Activated CD4-positive, alpha-beta T cell treated with anti-CD3 and anti-CD28 coated beads, Interleukin-2, Interleukin-6, amounts not matched to agents 100 ng/mL and 50 ng/mL, durations not matched to agents 16 hours and 8 hours (primary cell): Measurements from ENCODE around the gene DCAF7.
A peak's percentile ranks its signal among the peaks of the same experiment; 100 is the strongest.

Experiments used
- DNase-seq: peaks from one replicate; pipeline ENCODE4 v3.0.0-alpha.2; 2020

Gene DCAF7

DNA sequence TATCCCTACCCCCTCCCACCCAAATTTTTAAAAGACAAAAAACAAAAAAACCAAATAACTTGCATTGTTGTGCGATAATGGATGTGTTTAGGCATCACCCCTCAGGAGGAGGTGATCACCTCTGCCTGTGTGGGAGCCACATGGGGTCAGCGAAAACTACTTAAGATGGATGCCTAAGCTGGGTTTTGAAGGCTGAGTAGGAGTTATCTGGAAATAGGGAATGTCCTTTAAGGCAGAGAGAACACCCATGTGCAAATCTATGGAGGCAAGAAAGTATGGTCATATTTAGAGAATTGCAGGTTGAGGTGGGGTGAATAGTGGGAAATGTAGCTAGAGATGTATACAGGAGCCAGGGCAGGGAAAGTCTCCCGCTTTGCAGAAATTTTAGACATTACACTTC is 44.9 kb downstream of the DCAF7 start:
- no peak for DNase-seq

DNA sequence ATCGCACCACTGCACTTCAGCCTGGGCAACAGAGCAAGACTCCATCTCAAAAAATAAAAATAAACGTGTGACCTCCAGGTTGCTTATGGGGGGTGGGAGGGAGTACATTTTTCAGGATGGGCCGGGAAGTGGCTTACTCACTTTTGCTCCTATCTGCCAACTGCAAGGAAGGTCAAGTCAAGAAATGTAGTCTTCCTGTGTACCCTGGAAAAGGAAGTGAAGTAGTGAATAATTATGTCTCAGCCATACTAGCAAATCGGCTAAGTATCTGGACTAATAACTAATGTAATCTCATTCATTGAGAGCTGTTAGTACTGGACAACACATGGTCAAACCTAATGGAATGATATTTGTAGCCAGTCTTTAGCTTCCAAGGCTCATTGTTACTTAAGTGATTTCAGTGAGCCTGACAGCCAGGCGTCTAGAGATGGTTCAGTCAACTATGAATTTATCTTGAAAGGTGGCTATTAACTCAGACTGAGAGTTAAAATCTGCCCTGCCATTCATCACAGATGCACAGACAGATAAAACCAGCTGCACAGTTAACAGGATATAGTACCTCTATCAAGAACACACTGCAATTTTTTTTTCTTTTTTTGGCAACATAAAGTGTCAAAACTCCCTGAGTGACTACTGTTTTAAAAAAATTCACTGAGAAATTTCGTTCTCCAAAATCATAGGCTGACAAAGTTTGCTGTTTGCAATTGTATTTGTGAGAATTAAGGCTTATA is 46.7 kb downstream of the DCAF7 start:
- DNase-seq: peak; percentile 47

DNA sequence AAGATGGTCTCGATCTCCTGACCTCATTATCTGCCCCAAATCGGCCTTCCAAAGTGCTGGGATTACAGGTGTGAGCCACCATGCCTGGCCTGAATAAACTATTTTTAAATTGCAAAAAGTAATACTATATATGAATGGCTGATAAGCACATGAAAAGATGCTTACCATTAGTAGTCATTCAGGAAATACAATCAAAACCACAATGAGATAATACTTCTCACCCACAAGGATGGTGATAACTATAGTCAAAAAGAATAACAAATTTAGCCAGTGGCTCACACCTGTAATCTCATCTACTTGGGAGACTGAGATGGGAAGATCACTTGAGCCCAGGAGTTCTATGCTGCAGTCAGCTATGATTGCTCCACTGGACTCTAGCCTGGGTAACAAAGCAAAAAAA is 48.0 kb downstream of the DCAF7 start:
- DNase-seq: peak; percentile 49

DNA sequence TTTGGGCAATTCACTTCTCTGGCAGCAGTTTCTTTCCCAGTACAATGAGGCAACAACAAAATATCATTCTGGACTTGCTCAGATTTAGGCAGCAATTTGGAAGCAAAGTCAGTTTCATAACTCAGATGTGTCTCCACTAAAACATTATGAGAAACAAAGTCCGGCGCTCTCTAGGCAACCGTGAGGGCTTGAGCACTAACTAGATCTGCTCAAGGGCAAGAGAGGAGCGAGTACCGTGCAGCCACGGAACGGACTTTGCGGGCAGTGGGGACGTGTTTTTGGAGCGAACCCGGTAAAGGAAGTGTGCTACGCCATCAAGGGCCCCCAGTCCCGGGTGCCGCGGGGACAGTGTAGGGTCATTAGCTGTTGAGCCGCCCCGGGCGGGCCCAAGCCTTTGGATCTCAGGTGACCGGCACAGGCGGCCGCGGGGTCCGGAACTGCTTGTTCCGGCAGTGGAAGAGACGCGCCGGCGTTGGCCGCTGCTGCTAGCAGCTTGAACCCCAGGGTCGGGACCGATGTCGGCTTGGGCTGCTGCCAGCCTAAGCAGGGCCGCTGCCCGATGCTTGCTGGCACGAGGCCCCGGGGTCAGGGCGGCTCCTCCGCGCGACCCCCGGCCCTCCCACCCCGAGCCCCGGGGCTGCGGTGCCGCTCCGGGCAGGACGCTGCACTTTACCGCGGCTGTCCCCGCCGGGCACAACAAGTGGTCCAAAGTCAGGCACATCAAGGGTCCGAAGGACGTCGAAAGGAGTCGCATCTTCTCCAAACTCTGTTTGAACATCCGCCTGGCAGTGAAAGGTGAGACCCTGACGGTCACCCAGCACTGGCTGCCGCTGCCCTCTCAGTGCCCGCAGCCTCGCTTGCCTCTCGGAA is 50.5 kb downstream of the DCAF7 start, which contains the start of gene TACO1:
Gene TACO1, plus strand, starts transcription at position 327 of the 870 bp plus-strand sequence. Its CDS starts 189 bp downstream, at position 516.
- DNase-seq: peak; percentile 86

DNA sequence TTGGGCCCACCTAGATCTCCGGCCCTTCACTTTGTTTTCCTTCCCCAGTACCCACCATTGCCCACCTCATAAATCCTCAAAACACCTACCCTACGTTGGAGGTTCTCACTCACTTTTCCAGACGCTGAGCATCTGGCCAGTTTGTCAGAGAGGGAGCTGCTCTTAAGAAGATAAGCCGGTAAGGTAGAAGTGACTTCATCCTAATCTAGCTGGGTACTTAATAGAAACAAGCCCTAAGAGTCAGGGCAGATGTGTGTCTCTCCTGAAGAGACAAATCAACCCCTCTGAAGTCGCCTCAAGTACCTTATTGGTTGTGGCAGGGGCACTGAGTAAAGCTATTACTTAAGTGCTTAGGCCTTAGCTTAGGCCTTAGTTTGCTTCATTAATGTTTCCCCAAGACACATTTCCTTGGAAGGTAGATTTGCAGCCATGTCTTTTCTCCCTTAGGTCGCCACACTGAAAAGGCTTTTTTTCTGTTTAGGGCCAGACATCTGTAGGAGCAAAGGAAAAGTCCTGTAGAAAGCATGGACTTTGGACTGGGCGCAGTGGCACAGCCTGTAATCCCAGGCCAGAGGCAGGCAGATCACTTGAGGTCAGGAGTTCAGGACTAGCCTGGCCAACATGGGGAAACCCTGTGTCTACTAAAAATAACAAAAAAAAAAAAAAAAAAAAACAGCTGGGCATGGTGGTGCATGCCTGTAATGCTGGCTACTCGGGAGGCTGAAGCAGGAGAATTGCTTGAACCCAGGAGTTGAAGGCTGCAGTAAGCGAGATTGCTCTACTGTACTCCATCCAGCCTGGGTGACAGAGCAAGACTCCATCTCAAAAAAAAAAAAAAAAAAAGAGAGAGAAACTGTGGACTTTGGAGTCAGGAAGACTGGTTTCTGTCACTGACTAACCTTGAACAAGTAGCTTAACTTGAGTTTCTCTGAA is 51.4 kb downstream of the DCAF7 start:
- no peak for DNase-seq

DNA sequence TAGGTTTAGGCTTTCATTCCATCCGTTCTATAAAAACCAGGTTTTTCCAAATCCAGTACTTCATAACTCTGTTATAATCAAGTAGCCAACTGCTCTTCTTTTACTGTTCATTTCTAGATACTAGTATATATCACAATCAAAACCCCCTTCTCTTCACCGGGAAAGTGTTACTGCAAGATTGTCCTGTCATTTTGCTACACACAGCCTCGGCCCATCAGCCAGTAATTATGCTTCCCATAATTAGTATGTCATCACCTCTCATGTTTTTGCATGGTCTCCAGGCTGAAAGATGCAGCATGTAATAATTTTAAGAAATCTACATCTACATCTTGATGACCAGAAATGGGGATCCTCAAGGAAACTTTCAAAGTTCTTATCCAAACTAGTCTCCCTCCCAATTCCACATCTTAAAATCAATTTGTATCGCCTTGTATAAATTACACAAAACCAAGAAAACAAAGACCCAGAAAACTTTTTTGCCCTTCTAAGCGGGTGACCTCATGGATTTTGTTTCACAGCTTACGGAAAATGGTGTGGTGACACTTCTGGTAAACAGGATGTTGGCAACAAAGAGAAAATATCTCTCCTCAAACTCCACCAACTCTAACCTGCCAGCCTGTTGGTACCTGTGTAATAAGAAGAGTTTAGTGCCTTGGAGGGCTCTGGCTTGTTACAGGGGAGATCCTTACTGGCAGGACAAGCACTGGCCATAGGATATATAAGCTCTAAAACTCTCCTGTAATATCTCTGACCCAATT is 59.7 kb downstream of the DCAF7 start:
- peak; percentile 61 for DNase-seq

DNA sequence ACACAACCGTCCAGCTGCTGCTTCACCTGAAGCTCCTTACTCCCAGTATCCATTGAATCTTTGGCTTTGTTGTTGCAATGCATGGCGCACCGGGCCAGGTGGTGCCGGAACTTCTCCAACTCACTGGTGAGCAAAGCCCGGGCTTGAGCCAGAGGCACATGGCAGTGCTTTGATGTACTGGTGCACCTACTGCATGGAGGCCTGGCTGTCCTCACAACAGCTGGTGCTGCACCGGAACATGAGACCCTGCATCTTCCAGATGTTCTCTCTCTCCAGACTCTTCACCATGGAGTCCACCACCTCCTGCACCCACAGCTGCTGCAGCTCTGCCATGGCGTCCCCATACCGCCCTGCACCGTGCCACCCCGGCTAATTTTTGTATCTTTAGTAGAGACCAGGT is 60.6 kb downstream of the DCAF7 start:
- DNase-seq: no peak

DNA sequence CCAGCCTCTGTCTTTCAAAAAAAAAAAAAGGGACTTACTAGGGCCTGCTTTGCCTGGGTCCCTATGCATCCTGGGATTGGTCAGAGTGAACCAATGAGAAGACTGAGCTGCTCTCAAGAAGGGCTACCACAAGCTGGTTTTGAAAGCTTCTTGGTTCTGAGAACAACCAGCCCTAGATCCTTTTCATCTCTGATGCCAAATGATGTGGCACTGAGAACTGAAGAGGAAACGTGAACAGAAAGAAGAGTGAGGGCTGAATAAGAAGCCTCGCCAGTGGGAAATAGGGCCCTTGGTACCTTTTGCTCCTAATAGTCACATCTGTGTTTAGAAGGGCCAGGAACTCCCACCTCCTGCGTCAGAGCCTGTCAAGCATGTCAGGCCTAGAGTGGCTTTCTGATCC is 61.1 kb downstream of the DCAF7 start:
- peak; percentile 81 for DNase-seq

DNA sequence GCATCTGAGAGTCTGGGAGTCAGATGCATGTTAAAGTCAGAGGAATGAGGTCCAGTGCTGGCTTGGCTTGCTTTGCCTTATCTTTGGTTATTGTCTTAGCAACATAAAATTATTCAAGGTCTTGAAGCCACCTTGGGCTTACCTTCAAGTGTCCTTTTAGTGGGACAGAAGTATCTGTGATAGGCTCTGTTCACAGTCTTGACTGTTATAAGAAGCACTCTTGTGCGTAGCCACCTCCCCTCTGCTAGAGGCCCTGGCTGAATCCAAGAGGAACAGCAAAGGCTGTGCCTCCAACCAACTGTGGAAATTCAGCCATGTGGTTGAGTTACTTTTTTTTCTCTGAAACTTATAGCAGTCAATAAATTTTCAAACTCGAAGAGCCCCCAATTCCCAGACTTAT is 63.4 kb downstream of the DCAF7 start:
- no peak for DNase-seq

DNA sequence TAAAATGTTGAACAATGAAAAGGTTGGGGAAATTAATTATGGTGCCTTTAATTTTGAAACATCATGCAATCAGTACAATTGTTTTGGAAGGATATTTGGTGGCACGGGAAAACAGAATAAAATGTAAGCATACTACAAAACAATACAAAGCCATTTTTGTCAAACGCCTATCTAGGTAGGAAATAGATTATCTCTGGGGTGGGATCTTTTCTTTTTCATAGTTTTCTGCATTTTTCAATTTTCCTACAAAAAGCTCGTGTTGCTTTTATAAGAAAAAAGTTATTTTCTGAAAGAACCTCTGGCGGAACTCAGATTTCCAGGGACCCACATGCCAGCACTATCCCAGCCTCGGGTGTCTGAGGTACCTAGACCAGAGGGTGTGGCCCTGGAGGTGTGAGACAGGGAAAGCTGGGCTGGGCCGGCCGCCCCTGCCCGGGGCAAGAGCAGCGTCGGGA is 71.0 kb downstream of the DCAF7 start:
- DNase-seq: no peak

DNA sequence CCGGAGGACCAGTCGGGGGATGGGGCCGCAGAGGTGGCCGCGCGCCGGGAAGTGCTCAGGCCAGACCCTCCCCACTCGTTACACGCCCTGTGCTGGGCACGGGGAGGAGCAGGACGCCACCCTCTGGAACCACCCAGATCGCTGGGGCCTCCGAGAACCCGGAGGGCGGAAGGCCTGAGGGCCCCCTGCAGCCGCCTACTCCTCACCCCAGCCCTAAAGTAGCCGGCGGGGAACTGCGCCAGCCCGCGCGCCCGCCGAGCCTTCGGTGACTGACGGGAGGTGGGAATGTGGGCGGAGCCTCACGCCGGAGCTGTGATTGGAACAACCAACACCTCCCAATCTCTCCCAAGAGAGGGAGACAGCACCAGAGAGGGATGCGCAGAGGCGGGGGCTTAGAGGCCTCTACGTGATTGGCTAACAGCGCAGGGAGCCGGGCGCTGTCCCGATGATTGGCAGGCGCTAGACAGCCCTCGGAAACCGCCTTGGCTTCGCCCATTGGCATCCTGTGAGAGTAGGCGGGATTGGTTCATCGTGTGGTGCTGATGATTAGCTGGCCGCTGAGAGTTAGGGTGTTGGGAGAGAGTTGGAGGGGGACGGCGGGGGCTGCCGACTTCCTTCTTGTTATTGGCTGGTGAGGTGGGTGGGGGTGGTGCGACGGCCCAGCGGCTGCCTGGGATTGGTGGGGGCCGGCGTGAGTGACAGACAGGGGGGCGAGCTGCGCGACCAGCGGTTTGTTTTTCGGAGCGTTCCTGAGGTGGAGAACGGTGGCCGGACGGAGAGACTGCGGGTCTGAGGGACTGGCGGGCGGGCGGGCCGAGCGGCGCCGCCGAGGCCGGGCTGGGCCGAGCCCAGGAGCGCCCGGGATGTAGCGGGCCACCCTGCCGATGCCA is 71.7 kb downstream of the DCAF7 start, which contains the start of gene MAP3K3:
Gene MAP3K3, plus strand, starts transcription at position 734 of the 890 bp plus-strand sequence. CDS start 343 bp downstream, outside the sequence.
- peak; percentile 100 for DNase-seq

DNA sequence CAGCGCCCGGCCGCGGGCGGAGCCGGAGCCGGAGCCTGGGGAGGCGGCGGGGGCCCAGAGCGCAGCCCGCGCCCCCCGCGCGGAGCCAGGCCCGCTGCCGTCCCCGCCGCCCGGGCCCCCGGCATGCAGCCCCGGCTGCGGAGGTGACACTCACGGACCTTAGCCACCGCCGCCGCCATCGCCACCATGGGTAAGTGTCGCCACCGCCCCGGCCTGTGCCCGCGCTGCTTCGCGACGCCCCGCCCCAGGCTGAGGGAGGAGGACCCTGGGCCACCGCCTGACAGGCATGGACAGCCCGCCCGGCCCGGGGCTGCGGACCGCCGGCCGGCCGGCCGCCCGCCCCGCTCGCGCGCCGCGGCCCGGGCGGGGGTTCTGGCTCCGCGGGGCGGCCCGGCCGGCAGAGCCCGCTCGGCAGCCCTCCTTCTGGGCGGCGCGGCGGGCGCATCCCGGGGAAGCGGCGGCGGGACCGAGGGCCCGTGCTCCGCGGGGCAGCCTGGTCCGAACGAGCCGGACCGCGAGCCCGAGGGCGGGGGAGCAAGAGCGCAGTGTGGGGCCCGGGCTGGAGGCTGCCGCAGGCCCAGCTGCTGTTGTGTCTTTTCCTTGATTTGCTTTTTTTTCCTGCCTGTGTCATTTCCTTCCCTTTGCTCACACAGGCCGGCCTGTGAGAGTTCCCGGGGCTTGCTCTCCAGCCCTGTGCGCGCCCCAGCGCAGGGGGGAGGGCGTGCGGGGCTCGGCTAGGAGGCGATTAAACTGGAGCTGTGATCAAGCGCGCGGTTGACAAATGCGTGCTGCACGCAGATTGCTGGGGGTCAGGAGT is 72.5 kb downstream of the DCAF7 start:
- DNase-seq: peak; percentile 67

DNA sequence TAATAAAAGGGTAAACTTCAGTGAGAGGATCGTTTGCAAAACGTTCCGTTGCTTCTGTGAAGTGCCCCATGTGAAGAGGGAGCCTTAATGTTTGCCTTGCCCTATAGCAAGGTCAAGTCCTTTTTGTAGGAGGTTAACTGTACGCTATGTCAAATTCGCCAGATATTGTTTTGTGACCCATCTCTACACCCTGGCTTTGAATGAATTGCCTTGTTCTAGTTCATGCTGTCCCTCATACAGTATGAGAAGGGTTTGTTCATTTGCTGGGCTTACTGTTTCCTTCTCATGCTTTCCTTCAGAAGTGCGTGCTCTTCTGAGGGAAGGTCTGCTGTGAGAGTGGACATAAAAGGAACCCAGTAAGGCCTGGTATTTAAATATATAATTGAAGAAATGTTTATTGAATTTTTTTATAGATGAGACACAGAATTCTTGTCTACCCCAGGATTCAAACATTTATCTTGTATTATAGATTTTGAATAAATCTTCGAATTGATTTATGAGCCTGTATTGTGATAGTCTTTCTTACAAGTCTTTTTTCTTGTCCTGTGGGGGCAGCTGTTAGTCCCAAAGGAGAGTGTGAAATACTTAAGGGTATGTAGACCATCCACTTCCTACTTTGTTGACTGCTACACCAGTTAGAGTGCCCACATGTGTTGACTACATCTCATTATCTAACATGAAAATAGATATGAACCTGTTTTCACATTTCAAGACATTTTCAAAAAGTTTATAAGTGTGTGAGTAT is 73.7 kb downstream of the DCAF7 start:
- DNase-seq: no peak

DNA sequence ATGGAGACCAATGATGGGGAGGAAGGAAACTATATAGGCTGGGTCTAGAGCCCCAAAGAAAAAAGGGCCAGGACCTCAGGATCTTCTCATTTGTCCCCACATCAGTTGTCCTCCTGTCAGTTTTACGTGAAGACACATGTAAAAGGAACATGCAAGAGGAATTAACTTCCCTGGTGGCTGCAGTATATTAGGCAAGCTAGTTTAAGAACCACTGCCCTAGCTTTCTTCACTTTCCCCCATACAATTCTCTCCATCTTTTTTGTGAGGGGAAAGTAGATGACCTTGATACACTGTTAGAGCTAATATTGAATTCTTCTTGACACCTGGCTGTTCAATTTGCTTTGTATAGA is 74.2 kb downstream of the DCAF7 start:
- no peak for DNase-seq

DNA sequence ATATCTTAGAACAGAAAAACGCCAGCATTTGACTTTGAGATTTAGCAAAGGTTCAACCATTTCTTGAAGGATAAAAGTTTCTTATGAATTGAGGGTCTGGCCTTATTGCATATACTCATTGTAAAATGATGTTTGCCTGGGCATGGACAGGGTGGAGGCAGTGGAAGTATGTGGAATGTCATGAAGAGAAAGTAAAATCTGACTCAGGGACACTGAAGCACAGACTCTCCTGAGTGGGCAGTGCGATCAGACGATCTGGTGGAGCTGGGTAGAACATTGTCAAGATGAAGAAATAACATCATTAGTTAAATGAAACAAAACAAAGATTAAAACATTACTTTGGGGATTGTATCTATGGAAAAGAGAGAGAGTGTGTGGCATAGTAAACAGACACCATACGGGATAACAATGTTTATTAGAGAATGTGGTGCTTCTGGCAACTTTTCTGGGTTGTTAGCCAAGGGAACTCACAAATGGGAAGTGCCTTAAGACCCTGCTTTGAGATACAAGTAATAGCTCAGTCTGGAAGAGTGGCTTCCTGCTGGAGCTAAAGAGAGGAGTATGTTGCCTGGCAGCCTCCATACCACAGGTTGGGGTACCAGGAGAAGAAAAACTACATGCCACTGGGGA is 76.4 kb downstream of the DCAF7 start:
- DNase-seq: no peak

DNA sequence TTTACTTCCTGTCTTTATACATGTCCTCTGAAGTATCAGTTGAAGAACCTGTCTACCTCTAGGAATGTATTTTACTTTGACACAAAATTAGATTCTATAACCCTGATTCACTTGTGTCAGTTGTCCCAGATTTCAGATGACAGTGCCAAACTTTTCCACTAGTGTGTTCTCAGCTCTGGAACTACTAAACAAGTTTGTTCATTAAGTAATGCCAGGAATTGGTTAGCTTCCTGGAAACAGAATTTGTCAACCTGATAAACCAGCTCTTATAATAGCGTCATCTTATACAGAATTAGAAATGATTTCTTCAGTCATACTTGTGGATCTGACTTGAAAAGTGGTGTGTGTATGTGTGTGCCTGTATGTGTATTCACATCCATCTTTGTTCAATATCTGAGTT is 79.3 kb downstream of the DCAF7 start:
- no peak for DNase-seq

DNA sequence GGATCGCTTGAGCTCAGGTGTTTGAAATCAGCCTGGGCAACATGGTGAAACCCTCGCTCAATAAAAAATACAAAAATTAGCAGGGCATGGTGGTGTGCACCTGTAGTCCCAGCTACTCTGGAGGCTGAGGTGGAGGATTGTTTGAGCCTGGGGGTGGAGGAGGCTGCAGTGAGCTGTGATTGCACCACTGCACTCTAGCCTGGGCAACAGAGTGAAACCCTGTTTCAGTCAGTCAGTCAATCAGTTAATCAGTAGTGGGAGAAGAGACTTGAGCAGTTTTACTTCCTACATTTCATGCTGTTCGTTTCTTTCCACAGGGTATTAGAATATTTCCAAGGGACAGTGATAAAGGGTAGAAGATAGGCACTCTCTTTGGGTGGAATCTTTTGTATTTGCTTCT is 80.8 kb downstream of the DCAF7 start:
- no peak for DNase-seq

DNA sequence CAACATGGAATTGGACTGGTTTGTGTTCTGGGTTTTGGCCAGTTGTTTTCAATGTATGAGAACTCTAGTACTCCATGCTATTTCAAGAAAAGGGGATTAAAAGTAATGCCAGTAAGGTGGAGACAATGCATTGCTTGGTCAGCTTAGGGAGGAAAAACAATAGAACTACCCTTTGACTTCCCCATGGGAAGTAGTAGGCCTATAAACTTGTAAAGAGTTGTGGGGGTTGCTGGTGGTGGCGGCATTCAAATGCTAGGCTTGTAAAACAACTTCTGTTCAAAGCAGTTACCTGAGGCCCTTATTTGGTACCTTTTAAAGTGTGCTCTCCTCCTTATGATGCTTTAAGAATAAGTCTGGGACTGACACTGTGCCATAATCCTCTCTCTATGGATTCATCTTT is 81.3 kb downstream of the DCAF7 start:
- no peak for DNase-seq

DNA sequence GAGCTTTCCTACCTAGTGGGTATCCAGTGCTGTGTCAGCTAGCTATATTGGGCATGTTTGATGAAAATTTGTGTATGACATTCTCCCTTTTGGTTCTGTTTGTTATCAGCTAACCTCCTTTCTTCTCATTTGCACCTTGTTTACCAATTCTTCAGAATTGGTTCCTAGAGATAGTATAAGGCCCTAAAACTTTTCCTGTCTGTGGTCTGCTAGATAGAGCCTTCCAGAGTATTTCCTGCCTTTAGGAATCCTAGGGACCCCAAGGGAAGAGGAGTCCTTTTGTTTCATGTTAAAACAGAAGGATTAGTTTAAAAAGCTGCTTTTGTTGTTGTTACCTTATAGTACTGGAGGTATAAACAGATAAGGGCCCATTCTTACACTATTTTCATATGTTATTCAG is 83.5 kb downstream of the DCAF7 start:
- no peak for DNase-seq
